ENCODE results near the gene SPEF2.

The SPEF2 gene

GRCh38 chr5:35810601-35811000 lies 192.9 kb downstream of the SPEF2 start:
- peaks cover 2% of the 10 kb centered on the region for H3K4me1 ChIP-seq (ENCODE audit: insufficient read depth, low read length)
- no peak overlapping the region for H2AFZ ChIP-seq (ENCODE audit: low read depth, low read length)
- no peaks in the 10 kb centered on the region for H3K36me3 ChIP-seq (ENCODE audit: insufficient read depth, low read length)
- peaks cover 2% of the 10 kb centered on the region for H3K27me3 ChIP-seq (ENCODE audit: insufficient read depth, low read length)
- H3K4me3 ChIP-seq (ENCODE audit: low read length) = no peak overlapping the region
- no peaks in the 10 kb centered on the region for H3K9me3 ChIP-seq (ENCODE audit: low read length)

GRCh38 chr5:35811108-35811741 lies 193.6 kb downstream of the SPEF2 start:
- Histone ChIP-seq H3K4me1 (ENCODE audit: insufficient read depth, low read length) (peaks cover 2% of the 10 kb centered on the region), H3K9me3 (ENCODE audit: low read length) (no peaks in the 10 kb centered on the region), H3K27me3 (ENCODE audit: insufficient read depth, low read length) (peaks cover 2% of the 10 kb centered on the region), H3K36me3 (ENCODE audit: insufficient read depth, low read length) (no peaks in the 10 kb centered on the region), H2AFZ (ENCODE audit: low read depth, low read length) (no peak overlapping the region), H3K4me3 (ENCODE audit: low read length) (no peak overlapping the region)

GRCh38 chr5:35813521-35813920 lies 195.9 kb downstream of the SPEF2 start:
- peaks cover 2% of the 10 kb centered on the region for H3K27me3 ChIP-seq (ENCODE audit: insufficient read depth, low read length)
- no peak overlapping the region for H2AFZ ChIP-seq (ENCODE audit: low read depth, low read length)
- H3K36me3 ChIP-seq (ENCODE audit: insufficient read depth, low read length) = no peaks in the 10 kb centered on the region
- H3K9me3 ChIP-seq (ENCODE audit: low read length) = no peaks in the 10 kb centered on the region
- no peak overlapping the region for H3K4me3 ChIP-seq (ENCODE audit: low read length)
- peaks cover 2% of the 10 kb centered on the region for H3K4me1 ChIP-seq (ENCODE audit: insufficient read depth, low read length)

- Histone ChIP-seq H3K27me3 (ENCODE audit: insufficient read depth, low read length) (peaks cover 1% of the 10 kb centered on the region), H2AFZ (ENCODE audit: low read depth, low read length) (no peak overlapping the region), H3K4me3 (ENCODE audit: low read length) (no peak overlapping the region), H3K36me3 (ENCODE audit: insufficient read depth, low read length) (no peaks in the 10 kb centered on the region), H3K9me3 (ENCODE audit: low read length) (no peaks in the 10 kb centered on the region), H3K4me1 (ENCODE audit: insufficient read depth, low read length) (peaks cover 2% of the 10 kb centered on the region)
Measured at GRCh38 chr5:35815089-35815936, 197.7 kb downstream of the SPEF2 start.

GRCh38 chr5:35816881-35817521 lies 199.3 kb downstream of the SPEF2 start:
- Histone ChIP-seq H3K36me3 (ENCODE audit: insufficient read depth, low read length) (no peaks in the 10 kb centered on the region), H3K4me1 (ENCODE audit: insufficient read depth, low read length) (peaks cover 2% of the 10 kb centered on the region)

GRCh38 chr5:35819026-35819425 lies 201.4 kb downstream of the SPEF2 start:
- Histone ChIP-seq H3K4me1 (ENCODE audit: insufficient read depth, low read length) (no peaks in the 10 kb centered on the region), H3K4me3 (ENCODE audit: low read length) (no peak overlapping the region), H3K36me3 (ENCODE audit: insufficient read depth, low read length) (no peaks in the 10 kb centered on the region), H2AFZ (ENCODE audit: low read depth, low read length) (no peak overlapping the region), H3K27me3 (ENCODE audit: insufficient read depth, low read length) (no peaks in the 10 kb centered on the region), H3K9me3 (ENCODE audit: low read length) (no peaks in the 10 kb centered on the region)

More at GRCh38 chr5:35816881-35817521, 199.3 kb downstream of the SPEF2 start:
- Histone ChIP-seq H3K4me3 (ENCODE audit: low read length) (no peak overlapping the region), H3K27me3 (ENCODE audit: insufficient read depth, low read length) (no peaks in the 10 kb centered on the region), H3K9me3 (ENCODE audit: low read length) (no peaks in the 10 kb centered on the region), H2AFZ (ENCODE audit: low read depth, low read length) (no peak overlapping the region)

GRCh38 chr5:35819668-35820067 lies 202.0 kb downstream of the SPEF2 start:
- H3K27me3 ChIP-seq (ENCODE audit: insufficient read depth, low read length) = no peaks in the 10 kb centered on the region
- H3K4me1 ChIP-seq (ENCODE audit: insufficient read depth, low read length) = no peaks in the 10 kb centered on the region
- H2AFZ ChIP-seq (ENCODE audit: low read depth, low read length) = no peak overlapping the region
- no peaks in the 10 kb centered on the region for H3K9me3 ChIP-seq (ENCODE audit: low read length)
- no peak overlapping the region for H3K4me3 ChIP-seq (ENCODE audit: low read length)
- H3K36me3 ChIP-seq (ENCODE audit: insufficient read depth, low read length) = no peaks in the 10 kb centered on the region

GRCh38 chr5:35820735-35821134 lies 203.1 kb downstream of the SPEF2 start:
- Histone ChIP-seq H3K4me1 (ENCODE audit: insufficient read depth, low read length) (no peaks in the 10 kb centered on the region), H3K36me3 (ENCODE audit: insufficient read depth, low read length) (no peaks in the 10 kb centered on the region), H3K4me3 (ENCODE audit: low read length) (no peak overlapping the region), H2AFZ (ENCODE audit: low read depth, low read length) (no peak overlapping the region), H3K9me3 (ENCODE audit: low read length) (no peaks in the 10 kb centered on the region), H3K27me3 (ENCODE audit: insufficient read depth, low read length) (no peaks in the 10 kb centered on the region)

- Histone ChIP-seq H2AFZ (ENCODE audit: low read depth, low read length) (no peak overlapping the region), H3K27me3 (ENCODE audit: insufficient read depth, low read length) (no peaks in the 10 kb centered on the region), H3K4me1 (ENCODE audit: insufficient read depth, low read length) (no peaks in the 10 kb centered on the region), H3K4me3 (ENCODE audit: low read length) (no peak overlapping the region), H3K9me3 (ENCODE audit: low read length) (no peaks in the 10 kb centered on the region), H3K36me3 (ENCODE audit: insufficient read depth, low read length) (no peaks in the 10 kb centered on the region)
Measured at GRCh38 chr5:35821513-35821912, 203.8 kb downstream of the SPEF2 start.

GRCh38 chr5:35822511-35822910 lies 204.8 kb downstream of the SPEF2 start:
- H3K9me3 ChIP-seq (ENCODE audit: low read length) = no peaks in the 10 kb centered on the region
- H3K4me1 ChIP-seq (ENCODE audit: insufficient read depth, low read length) = no peaks in the 10 kb centered on the region
- H2AFZ ChIP-seq (ENCODE audit: low read depth, low read length) = no peak overlapping the region
- H3K27me3 ChIP-seq (ENCODE audit: insufficient read depth, low read length) = no peaks in the 10 kb centered on the region
- H3K36me3 ChIP-seq (ENCODE audit: insufficient read depth, low read length) = no peaks in the 10 kb centered on the region
- no peak overlapping the region for H3K4me3 ChIP-seq (ENCODE audit: low read length)

- H3K4me3 ChIP-seq (ENCODE audit: low read length) = no peak overlapping the region
- H3K4me1 ChIP-seq (ENCODE audit: insufficient read depth, low read length) = no peaks in the 10 kb centered on the region
- no peaks in the 10 kb centered on the region for H3K9me3 ChIP-seq (ENCODE audit: low read length)
- H2AFZ ChIP-seq (ENCODE audit: low read depth, low read length) = no peak overlapping the region
- H3K27me3 ChIP-seq (ENCODE audit: insufficient read depth, low read length) = peaks cover 2% of the 10 kb centered on the region
- H3K36me3 ChIP-seq (ENCODE audit: insufficient read depth, low read length) = no peaks in the 10 kb centered on the region
Measured at GRCh38 chr5:35823347-35824098, 205.9 kb downstream of the SPEF2 start.

- Histone ChIP-seq H2AFZ (ENCODE audit: low read depth, low read length) (no peak overlapping the region), H3K4me1 (ENCODE audit: insufficient read depth, low read length) (no peaks in the 10 kb centered on the region), H3K4me3 (ENCODE audit: low read length) (no peak overlapping the region), H3K27me3 (ENCODE audit: insufficient read depth, low read length) (peaks cover 2% of the 10 kb centered on the region), H3K9me3 (ENCODE audit: low read length) (no peaks in the 10 kb centered on the region), H3K36me3 (ENCODE audit: insufficient read depth, low read length) (no peaks in the 10 kb centered on the region)
Measured at GRCh38 chr5:35826056-35826455, 208.4 kb downstream of the SPEF2 start.

- H3K9me3 ChIP-seq (ENCODE audit: low read length) = no peaks in the 10 kb centered on the region
- no peaks in the 10 kb centered on the region for H3K4me1 ChIP-seq (ENCODE audit: insufficient read depth, low read length)
- H3K36me3 ChIP-seq (ENCODE audit: insufficient read depth, low read length) = no peaks in the 10 kb centered on the region
- no peak overlapping the region for H2AFZ ChIP-seq (ENCODE audit: low read depth, low read length)
- no peak overlapping the region for H3K4me3 ChIP-seq (ENCODE audit: low read length)
- H3K27me3 ChIP-seq (ENCODE audit: insufficient read depth, low read length) = peaks cover 2% of the 10 kb centered on the region
Measured at GRCh38 chr5:35826554-35826953, 208.9 kb downstream of the SPEF2 start.

Measured in neuron (in vitro differentiated cells).